ENCODE measurements around the gene LRRC36.

GRCh38 chr16:67400901-67401300 lies 74.3 kb downstream of the LRRC36 start:
- TF ChIP-seq POLR2A (IDR thresholded peaks at IDR 0.05): no peak
- TF ChIP-seq, protein P1, sequence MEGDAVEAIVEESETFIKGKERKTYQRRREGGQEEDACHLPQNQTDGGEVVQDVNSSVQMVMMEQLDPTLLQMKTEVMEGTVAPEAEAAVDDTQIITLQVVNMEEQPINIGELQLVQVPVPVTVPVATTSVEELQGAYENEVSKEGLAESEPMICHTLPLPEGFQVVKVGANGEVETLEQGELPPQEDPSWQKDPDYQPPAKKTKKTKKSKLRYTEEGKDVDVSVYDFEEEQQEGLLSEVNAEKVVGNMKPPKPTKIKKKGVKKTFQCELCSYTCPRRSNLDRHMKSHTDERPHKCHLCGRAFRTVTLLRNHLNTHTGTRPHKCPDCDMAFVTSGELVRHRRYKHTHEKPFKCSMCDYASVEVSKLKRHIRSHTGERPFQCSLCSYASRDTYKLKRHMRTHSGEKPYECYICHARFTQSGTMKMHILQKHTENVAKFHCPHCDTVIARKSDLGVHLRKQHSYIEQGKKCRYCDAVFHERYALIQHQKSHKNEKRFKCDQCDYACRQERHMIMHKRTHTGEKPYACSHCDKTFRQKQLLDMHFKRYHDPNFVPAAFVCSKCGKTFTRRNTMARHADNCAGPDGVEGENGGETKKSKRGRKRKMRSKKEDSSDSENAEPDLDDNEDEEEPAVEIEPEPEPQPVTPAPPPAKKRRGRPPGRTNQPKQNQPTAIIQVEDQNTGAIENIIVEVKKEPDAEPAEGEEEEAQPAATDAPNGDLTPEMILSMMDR (IDR thresholded peaks at IDR 0.05 in 8 of 11, conservative IDR thresholded peaks at IDR 0.05 in 3 of 11): no peak
